GM23338 (cell line): Measurements from ENCODE around the gene CHTF8. TPM values are rescaled to one million over a fixed set of nuclear protein-coding genes. Genes with fewer than 3 reads are reported as not detected.

Source experiments
- ATAC-seq: fragments of 200-7000 bp; cut with Tn5 transposase; 3 replicates; pipeline ENCODE4 v1.9.1; 2020
- DNase-seq: peaks from one replicate; pipeline ENCODE4 v3.0.0-alpha.2; 2015; ENCODE audit warnings: low spot score
- H2AFZ ChIP-seq: fragments of 200-600 bp; sonication (generic); 2 replicates; pipeline ENCODE4 v1.8.0; 2016; ENCODE audit warnings: antibody characterized with exemption, mild to moderate bottlenecking, moderate library complexity
- H3F3A ChIP-seq: fragments of 200-600 bp; sonication (generic); replicated peaks from 2 replicates; pipeline ENCODE4 v1.8.0; 2017; ENCODE audit warnings: antibody characterized with exemption, mixed run types, low read depth
- H3K27ac ChIP-seq: fragments of 200-600 bp; sonication (generic); 2 replicates; pipeline ENCODE4 v1.6.1; 2016; ENCODE audit warnings: low read depth
- H3K27me3 ChIP-seq: fragments of 200-600 bp; sonication (generic); 2 replicates; pipeline ENCODE4 v1.8.0; 2016; ENCODE audit warnings: mild to moderate bottlenecking, mixed run types, moderate library complexity; ENCODE audit not compliant: insufficient read depth
- H3K36me3 ChIP-seq: fragments of 200-600 bp; sonication (generic); 2 replicates; pipeline ENCODE4 v1.8.0; 2016; ENCODE audit warnings: mild to moderate bottlenecking; ENCODE audit not compliant: insufficient read depth
- H3K4me1 ChIP-seq: fragments of 200-600 bp; sonication (generic); 2 replicates; pipeline ENCODE4 v1.8.0; 2016; ENCODE audit warnings: mild to moderate bottlenecking, moderate library complexity; ENCODE audit not compliant: insufficient read depth
- H3K4me2 ChIP-seq: fragments of 200-600 bp; sonication (generic); 2 replicates; pipeline ENCODE4 v1.7.1; 2017; ENCODE audit warnings: mixed run types
- H3K4me3 ChIP-seq: fragments of 200-600 bp; sonication (generic); 2 replicates; pipeline ENCODE4 v1.6.1; 2016; ENCODE audit warnings: mixed run types
- H3K79me2 ChIP-seq: fragments of 200-600 bp; sonication (generic); replicated peaks from 2 replicates; pipeline ENCODE4 v1.8.0; 2017; ENCODE audit warnings: mild to moderate bottlenecking; ENCODE audit not compliant: insufficient read depth
- H3K9me2 ChIP-seq: fragments of 200-600 bp; sonication (generic); 2 replicates; pipeline ENCODE4 v1.8.0; 2017; ENCODE audit not compliant: insufficient read depth
- H4K20me1 ChIP-seq: fragments of 200-600 bp; sonication (generic); replicated peaks from 2 replicates; pipeline ENCODE4 v1.8.0; 2017; ENCODE audit warnings: mild to moderate bottlenecking; ENCODE audit not compliant: insufficient read depth
- H3K27ac Mint-ChIP-seq: 2 replicates; pipeline ENCODE4 v1.8.0; 2020; ENCODE audit warnings: inconsistent platforms, mild to moderate bottlenecking, moderate library complexity, mixed read lengths
- H3K27me3 Mint-ChIP-seq: 3 replicates; pipeline ENCODE4 v1.8.0; 2022; ENCODE audit warnings: low read depth, mild to moderate bottlenecking, moderate library complexity, mixed read lengths, inconsistent platforms; ENCODE audit not compliant: insufficient read depth, poor library complexity
- H3K36me3 Mint-ChIP-seq: 3 replicates; pipeline ENCODE4 v1.8.0; 2021; ENCODE audit warnings: low read depth, mild to moderate bottlenecking, inconsistent platforms, moderate library complexity, mixed read lengths
- H3K4me1 Mint-ChIP-seq: 3 replicates; pipeline ENCODE4 v1.8.0; 2020; ENCODE audit warnings: mild to moderate bottlenecking, inconsistent platforms, mixed read lengths
- H3K4me3 Mint-ChIP-seq: 3 replicates; pipeline ENCODE4 v1.8.0; 2021; ENCODE audit warnings: moderate library complexity, mild to moderate bottlenecking, inconsistent platforms, mixed read lengths
- H3K9me3 Mint-ChIP-seq: 3 replicates; pipeline ENCODE4 v1.8.0; 2020; ENCODE audit warnings: moderate library complexity, mild to moderate bottlenecking, inconsistent platforms, mixed read lengths
- CREB1 ChIP-seq: fragments of 250-450 bp; sonication (Bioruptor Pico); IDR thresholded peaks from 2 replicates; pipeline ENCODE4 v1.5.0; 2020; ENCODE audit warnings: low read depth, mild to moderate bottlenecking, moderate library complexity
- CTCF ChIP-seq, 2 experiments: fragments of 200-600 bp in 1 of 2; sonication (generic) in 1 of 2; conservative IDR thresholded peaks; 2 replicates each; pipeline versions ENCODE4 v1.5.1 to v1.6.1; 2016 to 2017; ENCODE audit warnings: antibody characterized with exemption in 2 of 2, low read depth in 2 of 2, mild to moderate bottlenecking in 2 of 2, moderate library complexity in 1 of 2
- EZH2phosphoT487 ChIP-seq: fragments of 200-600 bp; sonication (generic); IDR thresholded peaks from one replicate; pipeline ENCODE4 v1.8.1; 2018; ENCODE audit warnings: antibody characterized with exemption; ENCODE audit not compliant: unreplicated experiment
- NANOG ChIP-seq: IDR thresholded peaks from 2 replicates; pipeline ENCODE4 v1.6.1; 2016; ENCODE audit warnings: antibody characterized with exemption, borderline replicate concordance
- POLR2AphosphoS5 ChIP-seq: IDR thresholded peaks from 2 replicates; pipeline ENCODE4 v1.6.1; 2016; ENCODE audit warnings: antibody characterized with exemption, low read depth
- ZNF114 ChIP-seq: fragments of 250-450 bp; sonication (Bioruptor Pico); IDR thresholded peaks from 2 replicates; pipeline ENCODE4 v1.5.0; 2020; ENCODE audit warnings: mild to moderate bottlenecking, moderate library complexity
- ZNF331 ChIP-seq: fragments of 250-450 bp; sonication (Bioruptor Pico); IDR thresholded peaks from 2 replicates; pipeline ENCODE4 v1.5.0; 2020; ENCODE audit warnings: low read depth, mild to moderate bottlenecking, moderate library complexity
- polyA plus RNA-seq: library from polyadenylated mRNA; unstranded; fragments of >200 nt; fragmentation: Nextera tagmentation; extraction: Ambion mirVana; gene quantifications from 2 replicates; pipeline ENCODE4 v1.2.1, GENCODE V29; 2016
- total RNA-seq: library from RNA; depleted of rRNA; stranded (reverse); fragments of >200 nt; shearing (Covaris generic); gene quantifications from 2 replicates; pipeline ENCODE4 v1.2.3, GENCODE V29; 2014
- TF ChIP-seq, protein P1 (sequence below): IDR thresholded peaks from 2 replicates; pipeline ENCODE4 v1.6.1; 2016; ENCODE audit warnings: antibody characterized with exemption

The CHTF8 gene
- total and polyA plus RNA-seq, 2 experiments from 2014 or later = 24.4 to 155 TPM

DNA sequence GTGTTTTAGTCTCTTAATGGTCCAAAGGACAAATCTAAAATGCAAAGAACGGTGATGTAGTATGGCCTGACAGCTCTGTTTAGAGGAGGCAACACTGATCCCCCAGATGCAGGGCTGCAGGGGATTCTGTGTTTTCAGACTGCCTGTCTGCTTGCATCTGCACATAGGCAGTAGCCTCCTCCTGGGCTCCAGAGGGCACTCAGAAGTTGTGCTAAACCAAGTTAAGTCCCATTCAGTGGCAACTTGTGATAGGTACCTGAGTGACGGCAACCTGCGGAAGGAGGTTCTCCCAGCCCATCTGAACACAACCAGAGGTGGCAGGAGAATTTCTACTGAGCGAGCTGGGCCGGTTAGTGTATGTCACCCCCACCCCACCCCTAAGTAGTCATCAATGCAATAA lies 17.0 kb downstream of the CHTF8 start:
- ATAC-seq (no peak), DNase-seq (no peak)
- H3K9me3 Mint-ChIP-seq = peaks cover 3% of the 10 kb centered on the region; the same call in 1 of the 3 replicates
- peaks cover 63% of the 10 kb centered on the region for H3K36me3 ChIP-seq
- H3K9me2 ChIP-seq = no peaks in the 10 kb centered on the region
- H3K79me2 ChIP-seq = peaks cover 13% of the 10 kb centered on the region
- H3K4me1 ChIP-seq = peaks cover 9% of the 10 kb centered on the region; the same call in 1 of the 2 replicates
- H3K4me3 ChIP-seq = no peak overlapping the region
- no peak overlapping the region for H3K4me2 ChIP-seq
- H3K27ac ChIP-seq = peak overlapping the region; percentile 74; the same call in 1 of the 2 replicates
- H2AFZ ChIP-seq = no peak overlapping the region
- peaks cover 61% of the 10 kb centered on the region for H3F3A ChIP-seq
- no peaks in the 10 kb centered on the region for H3K27me3 ChIP-seq
- peaks cover 98% of the 10 kb centered on the region for H3K36me3 Mint-ChIP-seq
- peaks cover 23% of the 10 kb centered on the region for H3K4me1 Mint-ChIP-seq
- no peak overlapping the region for H3K4me3 Mint-ChIP-seq
- TF ChIP-seq, protein P1, sequence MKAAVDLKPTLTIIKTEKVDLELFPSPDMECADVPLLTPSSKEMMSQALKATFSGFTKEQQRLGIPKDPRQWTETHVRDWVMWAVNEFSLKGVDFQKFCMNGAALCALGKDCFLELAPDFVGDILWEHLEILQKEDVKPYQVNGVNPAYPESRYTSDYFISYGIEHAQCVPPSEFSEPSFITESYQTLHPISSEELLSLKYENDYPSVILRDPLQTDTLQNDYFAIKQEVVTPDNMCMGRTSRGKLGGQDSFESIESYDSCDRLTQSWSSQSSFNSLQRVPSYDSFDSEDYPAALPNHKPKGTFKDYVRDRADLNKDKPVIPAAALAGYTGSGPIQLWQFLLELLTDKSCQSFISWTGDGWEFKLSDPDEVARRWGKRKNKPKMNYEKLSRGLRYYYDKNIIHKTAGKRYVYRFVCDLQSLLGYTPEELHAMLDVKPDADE = no peak
- TF ChIP-seq ZNF114 (CRISPR knock-in tag) (no peak), POLR2AphosphoS5 (0 out of 2 replicates have a peak, but pooled peaks have one; percentile 14), EZH2phosphoT487 (no peak)
- H4K20me1 ChIP-seq = peaks cover 17% of the 10 kb centered on the region
- no peak overlapping the region for H3K27ac Mint-ChIP-seq
- peaks cover 15% of the 10 kb centered on the region for H3K27me3 Mint-ChIP-seq

GRCh38 chr16:69114976-69115355 lies 17.4 kb downstream of the CHTF8 start:
- no peak for ATAC-seq
- no peak for DNase-seq
- no peaks in the 10 kb centered on the region for H3K9me2 ChIP-seq
- Mint-ChIP-seq H3K4me3 (no peak overlapping the region), H3K27ac (no peak overlapping the region), H3K27me3 (peaks cover 13% of the 10 kb centered on the region), H3K9me3 (peaks cover 3% of the 10 kb centered on the region; the same call in 1 of the 3 replicates), H3K36me3 (peaks cover 97% of the 10 kb centered on the region), H3K4me1 (peaks cover 23% of the 10 kb centered on the region)
- TF ChIP-seq NANOG = no peak
- no peak for TF ChIP-seq CTCF (conservative IDR thresholded peaks at IDR 0.05; ENCODE audit: low read depth in 2 of 2)
- TF ChIP-seq, protein P1 = no peak
- no peak for TF ChIP-seq ZNF331
- TF ChIP-seq CREB1 (CRISPR knock-in tag) = no peak
- H3K36me3 ChIP-seq = peaks cover 64% of the 10 kb centered on the region
- H3K27me3 ChIP-seq = no peaks in the 10 kb centered on the region
- peaks cover 61% of the 10 kb centered on the region for H3F3A ChIP-seq
- no peak overlapping the region for H3K4me3 ChIP-seq
- H3K27ac ChIP-seq = no peak overlapping the region
- H3K79me2 ChIP-seq = peaks cover 16% of the 10 kb centered on the region
- peaks cover 9% of the 10 kb centered on the region; the same call in 1 of the 2 replicates for H3K4me1 ChIP-seq
- H3K4me2 ChIP-seq = no peak overlapping the region
- H4K20me1 ChIP-seq = peaks cover 17% of the 10 kb centered on the region
- H2AFZ ChIP-seq = no peak overlapping the region
